ENCODE measurements around the gene FFAR3. TPM values are rescaled to one million over a fixed set of nuclear protein-coding genes. Genes with fewer than 3 reads are reported as not detected.

The FFAR3 gene
- total RNA-seq, 4 donors from 2014 or later, result not detected

GRCh38 chr19:35342430-35342829 is 15.8 kb upstream of the FFAR3 start:
- Histone ChIP-seq H3K27ac (no peak overlapping the region), H3K27me3 (peaks cover 22% of the 10 kb centered on the region), H3K9me3 (no peaks in the 10 kb centered on the region), H3K36me3 (no peaks in the 10 kb centered on the region), H3K4me3 (no peak overlapping the region), H3K4me1 (no peaks in the 10 kb centered on the region)
- WGBS, result 60% methylated on average over 5 of the region's 5 CpGs
- TF ChIP-seq, protein P1, sequence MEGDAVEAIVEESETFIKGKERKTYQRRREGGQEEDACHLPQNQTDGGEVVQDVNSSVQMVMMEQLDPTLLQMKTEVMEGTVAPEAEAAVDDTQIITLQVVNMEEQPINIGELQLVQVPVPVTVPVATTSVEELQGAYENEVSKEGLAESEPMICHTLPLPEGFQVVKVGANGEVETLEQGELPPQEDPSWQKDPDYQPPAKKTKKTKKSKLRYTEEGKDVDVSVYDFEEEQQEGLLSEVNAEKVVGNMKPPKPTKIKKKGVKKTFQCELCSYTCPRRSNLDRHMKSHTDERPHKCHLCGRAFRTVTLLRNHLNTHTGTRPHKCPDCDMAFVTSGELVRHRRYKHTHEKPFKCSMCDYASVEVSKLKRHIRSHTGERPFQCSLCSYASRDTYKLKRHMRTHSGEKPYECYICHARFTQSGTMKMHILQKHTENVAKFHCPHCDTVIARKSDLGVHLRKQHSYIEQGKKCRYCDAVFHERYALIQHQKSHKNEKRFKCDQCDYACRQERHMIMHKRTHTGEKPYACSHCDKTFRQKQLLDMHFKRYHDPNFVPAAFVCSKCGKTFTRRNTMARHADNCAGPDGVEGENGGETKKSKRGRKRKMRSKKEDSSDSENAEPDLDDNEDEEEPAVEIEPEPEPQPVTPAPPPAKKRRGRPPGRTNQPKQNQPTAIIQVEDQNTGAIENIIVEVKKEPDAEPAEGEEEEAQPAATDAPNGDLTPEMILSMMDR (IDR thresholded peaks at IDR 0.05), result no peak
- no peak for TF ChIP-seq POLR2AphosphoS5 (IDR thresholded peaks at IDR 0.05)
- TF ChIP-seq POLR2A (IDR thresholded peaks at IDR 0.05), result no peak
- no peak for TF ChIP-seq EP300 (IDR thresholded peaks at IDR 0.05)
- DNase-seq (ENCODE audit: low spot score in 2 of 2), result no peak

- TF ChIP-seq POLR2A (IDR thresholded peaks at IDR 0.05) (no peak), POLR2AphosphoS5 (IDR thresholded peaks at IDR 0.05) (no peak), EP300 (IDR thresholded peaks at IDR 0.05) (no peak)
- TF ChIP-seq, protein P1 (IDR thresholded peaks at IDR 0.05), result no peak
- WGBS, result 59% methylated on average over 7 of the region's 17 CpGs
These were observed 13.7 kb upstream of the FFAR3 start for GRCh38 chr19:35344511-35345031.

GRCh38 chr19:35345671-35346111 is 12.6 kb upstream of the FFAR3 start:
- no peaks in the 10 kb centered on the region for H3K9me3 ChIP-seq
- peaks cover 20% of the 10 kb centered on the region for H3K27me3 ChIP-seq
- H3K36me3 ChIP-seq, result no peaks in the 10 kb centered on the region
- peak; percentile 31 to 68 for DNase-seq (ENCODE audit: low spot score in 2 of 2)
- TF ChIP-seq EP300 (IDR thresholded peaks at IDR 0.05) (no peak), POLR2AphosphoS5 (IDR thresholded peaks at IDR 0.05) (no peak), POLR2A (IDR thresholded peaks at IDR 0.05) (no peak)
- TF ChIP-seq, protein P1 (IDR thresholded peaks at IDR 0.05), result no peak
- no peaks in the 10 kb centered on the region for H3K4me1 ChIP-seq
- no peak overlapping the region for H3K27ac ChIP-seq
- H3K4me3 ChIP-seq, result no peak overlapping the region
- 59% methylated on average over 8 of the region's 11 CpGs for WGBS

More at GRCh38 chr19:35344511-35345031, 13.7 kb upstream of the FFAR3 start:
- H3K27ac ChIP-seq, result no peak overlapping the region
- no peaks in the 10 kb centered on the region for H3K9me3 ChIP-seq
- no peak overlapping the region for H3K4me3 ChIP-seq
- peaks cover 20% of the 10 kb centered on the region for H3K27me3 ChIP-seq
- no peaks in the 10 kb centered on the region for H3K36me3 ChIP-seq
- H3K4me1 ChIP-seq, result no peaks in the 10 kb centered on the region
- DNase-seq (ENCODE audit: low spot score in 2 of 2), result peak; percentile 36 to 68

- peak; percentile 48 to 71 for DNase-seq (ENCODE audit: low spot score in 2 of 2)
- no peak overlapping the region for H3K27ac ChIP-seq
- TF ChIP-seq POLR2A (IDR thresholded peaks at IDR 0.05) (no peak), POLR2AphosphoS5 (IDR thresholded peaks at IDR 0.05) (no peak), EP300 (IDR thresholded peaks at IDR 0.05) (no peak)
- TF ChIP-seq, protein P1 (IDR thresholded peaks at IDR 0.05), result no peak
- no peak overlapping the region for H3K4me3 ChIP-seq
- peaks cover 20% of the 10 kb centered on the region for H3K27me3 ChIP-seq
- H3K4me1 ChIP-seq, result no peaks in the 10 kb centered on the region
- 53% methylated on average over 26 of the region's 28 CpGs for WGBS
- H3K36me3 ChIP-seq, result no peaks in the 10 kb centered on the region
- H3K9me3 ChIP-seq, result no peaks in the 10 kb centered on the region
These were observed 11.8 kb upstream of the FFAR3 start for GRCh38 chr19:35346193-35347052.

All from suprapubic skin (tissue), 4 donors.